ENCODE data around the gene SH3PXD2A.

The SH3PXD2A gene

GRCh38 chr10:103703941-103704919 lies 151.1 kb downstream of the SH3PXD2A start:
- DNase-seq (ENCODE audit: low spot score): no peak

GRCh38 chr10:103701380-103702222 lies 153.8 kb downstream of the SH3PXD2A start:
- DNase-seq (ENCODE audit: low spot score): no peak

- DNase-seq (ENCODE audit: low spot score): no peak
Measured at GRCh38 chr10:103700436-103700715, 155.0 kb downstream of the SH3PXD2A start.

- no peak for DNase-seq (ENCODE audit: low spot score)
Measured at GRCh38 chr10:103699611-103700435, 155.6 kb downstream of the SH3PXD2A start.

GRCh38 chr10:103698266-103698665 lies 157.1 kb downstream of the SH3PXD2A start:
- no peak for DNase-seq (ENCODE audit: low spot score)

- no peak for DNase-seq (ENCODE audit: low spot score)
Measured at GRCh38 chr10:103697787-103698186, 157.6 kb downstream of the SH3PXD2A start.

GRCh38 chr10:103696411-103697145 lies 158.8 kb downstream of the SH3PXD2A start:
- DNase-seq (ENCODE audit: low spot score): no peak

GRCh38 chr10:103696094-103696410 lies 159.3 kb downstream of the SH3PXD2A start:
- no peak for DNase-seq (ENCODE audit: low spot score)

- no peak for DNase-seq (ENCODE audit: low spot score)
Measured at GRCh38 chr10:103695584-103696005, 159.8 kb downstream of the SH3PXD2A start.

GRCh38 chr10:103693812-103694205 lies 161.6 kb downstream of the SH3PXD2A start:
- no peak for DNase-seq (ENCODE audit: low spot score)

GRCh38 chr10:103692952-103693811 lies 162.2 kb downstream of the SH3PXD2A start:
- DNase-seq (ENCODE audit: low spot score): no peak

- no peak for DNase-seq (ENCODE audit: low spot score)
Measured at GRCh38 chr10:103692436-103692951, 162.9 kb downstream of the SH3PXD2A start.

GRCh38 chr10:103691723-103692435 lies 163.5 kb downstream of the SH3PXD2A start:
- DNase-seq (ENCODE audit: low spot score): no peak

GRCh38 chr10:103691267-103691666 lies 164.1 kb downstream of the SH3PXD2A start:
- no peak for DNase-seq (ENCODE audit: low spot score)

- no peak for DNase-seq (ENCODE audit: low spot score)
Measured at GRCh38 chr10:103690281-103690680, 165.1 kb downstream of the SH3PXD2A start.

GRCh38 chr10:103688491-103688890 lies 166.9 kb downstream of the SH3PXD2A start:
- no peak for DNase-seq (ENCODE audit: low spot score)

GRCh38 chr10:103687718-103688117 lies 167.7 kb downstream of the SH3PXD2A start:
- no peak for DNase-seq (ENCODE audit: low spot score)

GRCh38 chr10:103687172-103687571 lies 168.2 kb downstream of the SH3PXD2A start:
- no peak for DNase-seq (ENCODE audit: low spot score)

GRCh38 chr10:103685880-103686669 lies 169.3 kb downstream of the SH3PXD2A start:
- peak; percentile 98 for DNase-seq (ENCODE audit: low spot score)

Data from HuH-7.5 (cell line).